ENCODE data around the gene RPS28. TPM values are rescaled to one million over a fixed set of nuclear protein-coding genes. Genes with fewer than 3 reads are reported as not detected.

The RPS28 gene
- polyA plus RNA-seq, 2 of the 4 experiments (the other 2 are of a cell fraction): 374 to 404 TPM

GRCh38 chr19:8302734-8303133 is 18.6 kb upstream of the RPS28 start:
- no peak for FAIRE-seq
- WGBS (ENCODE audit: missing lambda C conversion rate): 88% methylated on average over 5 of the region's 7 CpGs

GRCh38 chr19:8304841-8305621 is 16.3 kb upstream of the RPS28 start:
- no peak overlapping the region for H3K4me3 ChIP-seq
- CTCF ChIA-PET: interaction anchor here (0.6 to 0.9 kb wide), 2 partner anchors 36 to 147 kb away, joined by 3 read pairs; no protein-coding TSS in a partner anchor

More at GRCh38 chr19:8302734-8303133, 18.6 kb upstream of the RPS28 start:
- no peak for TF ChIP-seq ZSCAN20 (CRISPR knock-in tag; IDR thresholded peaks at IDR 0.05)
- TF ChIP-seq EP300 (IDR thresholded peaks at IDR 0.05): no peak
- TF ChIP-seq HOXA7 (CRISPR knock-in tag; IDR thresholded peaks at IDR 0.05): no peak
- no peak for TF ChIP-seq TFCP2L1 (CRISPR knock-in tag; IDR thresholded peaks at IDR 0.05)
- no peak for TF ChIP-seq HES2 (IDR thresholded peaks at IDR 0.05)
- TF ChIP-seq MYC (IDR thresholded peaks at IDR 0.05; ENCODE audit: borderline replicate concordance, low read length): no peak
- no peak for TF ChIP-seq ZFP36 (IDR thresholded peaks at IDR 0.05; ENCODE audit: borderline replicate concordance, partially characterized antibody)
- TF ChIP-seq HDAC2 (IDR thresholded peaks at IDR 0.05): no peak
- TF ChIP-seq RNF2 (IDR thresholded peaks at IDR 0.05; ENCODE audit: borderline replicate concordance, low read depth): no peak
- TF ChIP-seq BCL3 (IDR thresholded peaks at IDR 0.05): no peak
- no peak for TF ChIP-seq FOXS1 (CRISPR knock-in tag; IDR thresholded peaks at IDR 0.05)
- no peak for TF ChIP-seq EHF (CRISPR knock-in tag; IDR thresholded peaks at IDR 0.05)
- TF ChIP-seq RAD21 (conservative IDR thresholded peaks at IDR 0.05 in 1 of 2, IDR thresholded peaks at IDR 0.05 in 1 of 2): no peak
- TF ChIP-seq GATA3 (IDR thresholded peaks at IDR 0.05; ENCODE audit: borderline replicate concordance): no peak
- no peak for TF ChIP-seq NPAS2 (CRISPR knock-in tag; IDR thresholded peaks at IDR 0.05; ENCODE audit: borderline replicate concordance)
- TF ChIP-seq E2F6 (IDR thresholded peaks at IDR 0.05; ENCODE audit: borderline replicate concordance, low read depth): no peak
- ATAC-seq (no peak), DNase-seq (ENCODE audit: low read depth in 1 of 2, low spot score in 1 of 2) (no peak)
- ChIA-PET POLR2A (no interaction called here), CTCF (interaction anchor here (0.5 to 1.8 kb wide), 2 partner anchors 11 to 33 kb away, joined by 3 to 4 read pairs; no protein-coding TSS in a partner anchor)
- Histone ChIP-seq H3K9me3 (no peaks in the 10 kb centered on the region), H3K4me2 (no peak overlapping the region), H3K4me3 (no peak overlapping the region), H3K4me1 (peaks cover 11% of the 10 kb centered on the region; the same call in 2 of the 3 replicates), H3K27ac (no peak overlapping the region)

More at GRCh38 chr19:8304841-8305621, 16.3 kb upstream of the RPS28 start:
- FAIRE-seq (no peak), ATAC-seq (no peak), DNase-seq (ENCODE audit: low read depth in 1 of 2, low spot score in 1 of 2) (no peak)
- POLR2A ChIA-PET: no interaction called here
- peaks cover 20% of the 10 kb centered on the region for H3K4me1 ChIP-seq
- no peak overlapping the region for H3K4me2 ChIP-seq
- no peak overlapping the region for H3K27ac ChIP-seq
- TF ChIP-seq TFCP2L1 (CRISPR knock-in tag; IDR thresholded peaks at IDR 0.05): no peak
- no peak for TF ChIP-seq EHF (CRISPR knock-in tag; IDR thresholded peaks at IDR 0.05)
- TF ChIP-seq CTCF (IDR thresholded peaks at IDR 0.05): no peak
- no peak for TF ChIP-seq ZNF302 (CRISPR knock-in tag; IDR thresholded peaks at IDR 0.05)
- TF ChIP-seq PBX3 (IDR thresholded peaks at IDR 0.05): no peak
- TF ChIP-seq FOSL2 (IDR thresholded peaks at IDR 0.05): no peak
- no peak for TF ChIP-seq FOSL2 (CRISPR knock-in tag; IDR thresholded peaks at IDR 0.05)
- no peak for TF ChIP-seq RARB (CRISPR knock-in tag; IDR thresholded peaks at IDR 0.05)
- no peak for TF ChIP-seq NR3C1 (IDR thresholded peaks at IDR 0.05)
- no peak for TF ChIP-seq POLR2A (IDR thresholded peaks at IDR 0.05; ENCODE audit: low read length)
- no peak for TF ChIP-seq RAD21 (conservative IDR thresholded peaks at IDR 0.05 in 1 of 2, IDR thresholded peaks at IDR 0.05 in 1 of 2)
- no peak for TF ChIP-seq MAX (IDR thresholded peaks at IDR 0.05)
- TF ChIP-seq ELK1 (IDR thresholded peaks at IDR 0.05; ENCODE audit: low read depth, low read length): no peak
- no peak for TF ChIP-seq HDAC2 (IDR thresholded peaks at IDR 0.05)
- no peak for TF ChIP-seq MYC (IDR thresholded peaks at IDR 0.05; ENCODE audit: borderline replicate concordance, low read length)
- no peak for TF ChIP-seq REST (IDR thresholded peaks at IDR 0.05)
- no peaks in the 10 kb centered on the region for H3K9me3 ChIP-seq
- 90% methylated on average over 21 of the region's 33 CpGs for WGBS (ENCODE audit: missing lambda C conversion rate)

Data from A549 (cell line).